Measurements from ENCODE around the gene TMEM79.
"Not testable (repeated sequence)": the region's sequence is repeated elsewhere in the genome, so short reads cannot be mapped to it uniquely, and the experiment has no call there.

The TMEM79 gene

GRCh38 chr1:156310962-156311361 lies 26.8 kb downstream of the TMEM79 start:
- DNase-seq, result no peak

GRCh38 chr1:156316909-156317308 lies 32.8 kb downstream of the TMEM79 start:
- DNase-seq, result no peak

- DNase-seq, result no peak
Observed at GRCh38 chr1:156319664-156320063, 35.5 kb downstream of the TMEM79 start.

GRCh38 chr1:156320560-156320959 lies 36.4 kb downstream of the TMEM79 start:
- no peak for DNase-seq

- DNase-seq, result not testable (repeated sequence)
Observed at GRCh38 chr1:156323179-156323578, 39.1 kb downstream of the TMEM79 start.

GRCh38 chr1:156336242-156336641 lies 52.1 kb downstream of the TMEM79 start:
- DNase-seq, result no peak

- peak; percentile 8 for DNase-seq
Observed at GRCh38 chr1:156337052-156337887, 53.1 kb downstream of the TMEM79 start.

GRCh38 chr1:156337888-156338179 lies 53.7 kb downstream of the TMEM79 start:
- no peak for DNase-seq

- DNase-seq, result peak; percentile 98
Observed at GRCh38 chr1:156338180-156338976, 54.3 kb downstream of the TMEM79 start, which contains the start of the genes CCT3 and TSACC. CCT3 (minus strand) TSS chr1:156338292; CDS start chr1:156338184, 108 bp downstream. TSACC (plus strand) TSS chr1:156338526; CDS start chr1:156339758, 1,232 bp downstream.
